OCI-LY1 (cell line): Measurements from ENCODE around the gene PRR14L.
A peak's percentile ranks its signal among the peaks of the same experiment; 100 is the strongest.

Source experiments
- H2AFZ ChIP-seq: fragments of 200-600 bp; sonication (generic), shearing (Covaris generic); 2 replicates; pipeline ENCODE4 v1.6.0; 2014; ENCODE audit warnings: antibody characterized with exemption, mild to moderate bottlenecking, low read length
- H3F3A ChIP-seq: fragments of 200-600 bp; sonication (generic), shearing (Covaris generic); 2 replicates; pipeline ENCODE4 v1.6.0; 2014; ENCODE audit warnings: mild to moderate bottlenecking, antibody characterized with exemption, low read length, moderate library complexity; ENCODE audit not compliant: insufficient read depth
- H3K27ac ChIP-seq: fragments of 200-600 bp; sonication (generic); 2 replicates; pipeline ENCODE4 v1.5.1; 2014; ENCODE audit warnings: low read length, mixed run types, mild to moderate bottlenecking, low read depth; ENCODE audit not compliant: poor library complexity, severe bottlenecking
- H3K27me3 ChIP-seq: fragments of 200-600 bp; sonication (generic); 2 replicates; pipeline ENCODE4 v1.6.0; 2014; ENCODE audit warnings: antibody characterized with exemption, mild to moderate bottlenecking, low read length, moderate library complexity; ENCODE audit not compliant: insufficient read depth
- H3K36me3 ChIP-seq: fragments of 200-600 bp; sonication (generic); 2 replicates; pipeline ENCODE4 v1.6.1; 2014; ENCODE audit warnings: mild to moderate bottlenecking, antibody characterized with exemption, low read length, moderate library complexity, mixed read lengths; ENCODE audit not compliant: insufficient read depth
- H3K4me1 ChIP-seq: fragments of 200-600 bp; sonication (generic); 2 replicates; pipeline ENCODE4 v1.5.1; 2014; ENCODE audit warnings: mild to moderate bottlenecking, low read length, moderate library complexity; ENCODE audit not compliant: insufficient read depth, severe bottlenecking
- H3K4me2 ChIP-seq: fragments of 200-600 bp; sonication (generic), shearing (Covaris generic); 2 replicates; pipeline ENCODE4 v1.6.1; 2014; ENCODE audit warnings: low read length
- H3K4me3 ChIP-seq: fragments of 200-600 bp; sonication (generic); 2 replicates; pipeline ENCODE4 v1.5.1; 2014; ENCODE audit warnings: low read length, low read depth, mild to moderate bottlenecking, mixed read lengths; ENCODE audit not compliant: poor library complexity, severe bottlenecking
- H3K79me2 ChIP-seq: fragments of 200-600 bp; shearing (Covaris generic); 2 replicates; pipeline ENCODE4 v1.6.1; 2016; ENCODE audit warnings: mixed run types, low read length, mixed read lengths; ENCODE audit not compliant: insufficient read depth
- H3K9ac ChIP-seq: fragments of 200-600 bp; sonication (generic), shearing (Covaris generic); 2 replicates; pipeline ENCODE4 v1.6.1; 2014; ENCODE audit warnings: mild to moderate bottlenecking, low read length, mixed read lengths
- H3K9me2 ChIP-seq: fragments of 200-600 bp; sonication (generic), shearing (Covaris generic); 2 replicates; pipeline ENCODE4 v1.6.1; 2014; ENCODE audit warnings: low read depth, mild to moderate bottlenecking, low read length, mixed read lengths
- H3K9me3 ChIP-seq: fragments of 200-600 bp; shearing (Covaris generic); 2 replicates; pipeline ENCODE4 v1.6.1; 2014; ENCODE audit warnings: low read length, mixed read lengths
- H4K20me1 ChIP-seq: fragments of 200-600 bp; sonication (generic), shearing (Covaris generic); 2 replicates; pipeline ENCODE4 v1.6.0; 2016; ENCODE audit warnings: mild to moderate bottlenecking, low read length; ENCODE audit not compliant: insufficient read depth
- EZH2 ChIP-seq: fragments of 200-600 bp; sonication (generic), shearing (Covaris generic); IDR thresholded peaks from 2 replicates; pipeline ENCODE4 v1.8.0; 2017; ENCODE audit warnings: borderline replicate concordance, mixed run types, mild to moderate bottlenecking, antibody characterized with exemption, low read length, moderate library complexity, mixed read lengths
- TF ChIP-seq, protein P1 (sequence below): fragments of 200-600 bp; sonication (generic), shearing (Covaris generic); IDR thresholded peaks from 2 replicates; pipeline ENCODE4 v1.5.1; 2017; ENCODE audit warnings: mild to moderate bottlenecking, antibody characterized with exemption, low read length, moderate library complexity, mixed read lengths

The PRR14L gene

DNA sequence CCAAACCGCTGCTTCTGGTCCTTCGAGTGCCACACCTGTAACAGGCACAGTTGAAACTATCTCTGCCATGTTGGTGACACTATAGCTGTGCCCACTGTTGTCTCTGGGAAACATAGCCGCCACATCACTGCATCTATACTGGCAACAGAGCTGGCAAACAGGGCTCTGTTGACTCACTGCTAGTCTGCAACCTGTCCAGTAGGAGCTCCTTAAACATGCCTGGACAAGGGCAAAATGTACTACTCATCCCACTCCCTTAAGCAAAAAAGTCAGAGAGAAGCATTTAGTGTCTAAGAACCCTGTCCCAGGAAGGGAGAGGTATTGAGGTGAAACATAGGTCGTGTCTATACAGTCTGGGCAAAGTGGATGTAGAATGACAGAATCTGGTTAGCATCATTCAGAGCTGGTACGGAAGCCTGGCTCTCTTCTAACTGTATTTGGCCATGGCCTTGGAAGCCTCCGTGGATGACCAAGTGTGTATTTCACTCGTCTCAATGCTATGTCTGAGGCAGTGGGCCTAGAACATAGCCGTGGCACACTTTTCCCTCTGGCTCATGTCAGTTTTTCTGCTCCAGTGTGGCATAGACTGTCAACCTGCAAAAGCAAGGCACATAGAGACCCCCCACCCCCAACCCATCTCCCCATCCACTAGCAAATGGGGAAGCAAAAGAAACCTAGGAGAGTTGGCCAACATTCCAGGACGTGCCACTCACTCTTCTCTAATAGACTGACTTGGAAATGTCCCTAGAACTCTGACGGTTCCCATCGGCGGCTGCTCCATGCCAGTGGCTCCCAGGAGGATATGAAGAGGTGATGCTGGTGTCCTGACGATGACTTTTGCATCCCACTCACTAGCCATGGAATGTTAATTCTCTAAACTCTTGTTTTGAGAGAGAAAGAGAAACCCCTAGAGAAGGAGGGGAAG lies 66.5 kb downstream of the PRR14L start:
- H3K9me3 ChIP-seq = no peaks in the 10 kb centered on the region
- H3K36me3 ChIP-seq = peaks cover 54% of the 10 kb centered on the region
- H2AFZ ChIP-seq = no peak overlapping the region
- H3K4me3 ChIP-seq = no peak overlapping the region
- H3K79me2 ChIP-seq = no peaks in the 10 kb centered on the region
- H3K27ac ChIP-seq = no peak overlapping the region
- no peaks in the 10 kb centered on the region for H3K4me1 ChIP-seq
- H3K9ac ChIP-seq = no peak overlapping the region
- H4K20me1 ChIP-seq = no peaks in the 10 kb centered on the region
- H3K4me2 ChIP-seq = no peak overlapping the region
- H3K9me2 ChIP-seq = no peaks in the 10 kb centered on the region
- no peaks in the 10 kb centered on the region for H3K27me3 ChIP-seq
- TF ChIP-seq, protein P1, sequence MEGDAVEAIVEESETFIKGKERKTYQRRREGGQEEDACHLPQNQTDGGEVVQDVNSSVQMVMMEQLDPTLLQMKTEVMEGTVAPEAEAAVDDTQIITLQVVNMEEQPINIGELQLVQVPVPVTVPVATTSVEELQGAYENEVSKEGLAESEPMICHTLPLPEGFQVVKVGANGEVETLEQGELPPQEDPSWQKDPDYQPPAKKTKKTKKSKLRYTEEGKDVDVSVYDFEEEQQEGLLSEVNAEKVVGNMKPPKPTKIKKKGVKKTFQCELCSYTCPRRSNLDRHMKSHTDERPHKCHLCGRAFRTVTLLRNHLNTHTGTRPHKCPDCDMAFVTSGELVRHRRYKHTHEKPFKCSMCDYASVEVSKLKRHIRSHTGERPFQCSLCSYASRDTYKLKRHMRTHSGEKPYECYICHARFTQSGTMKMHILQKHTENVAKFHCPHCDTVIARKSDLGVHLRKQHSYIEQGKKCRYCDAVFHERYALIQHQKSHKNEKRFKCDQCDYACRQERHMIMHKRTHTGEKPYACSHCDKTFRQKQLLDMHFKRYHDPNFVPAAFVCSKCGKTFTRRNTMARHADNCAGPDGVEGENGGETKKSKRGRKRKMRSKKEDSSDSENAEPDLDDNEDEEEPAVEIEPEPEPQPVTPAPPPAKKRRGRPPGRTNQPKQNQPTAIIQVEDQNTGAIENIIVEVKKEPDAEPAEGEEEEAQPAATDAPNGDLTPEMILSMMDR = no peak
- no peak for TF ChIP-seq EZH2
- no peaks in the 10 kb centered on the region for H3F3A ChIP-seq

DNA sequence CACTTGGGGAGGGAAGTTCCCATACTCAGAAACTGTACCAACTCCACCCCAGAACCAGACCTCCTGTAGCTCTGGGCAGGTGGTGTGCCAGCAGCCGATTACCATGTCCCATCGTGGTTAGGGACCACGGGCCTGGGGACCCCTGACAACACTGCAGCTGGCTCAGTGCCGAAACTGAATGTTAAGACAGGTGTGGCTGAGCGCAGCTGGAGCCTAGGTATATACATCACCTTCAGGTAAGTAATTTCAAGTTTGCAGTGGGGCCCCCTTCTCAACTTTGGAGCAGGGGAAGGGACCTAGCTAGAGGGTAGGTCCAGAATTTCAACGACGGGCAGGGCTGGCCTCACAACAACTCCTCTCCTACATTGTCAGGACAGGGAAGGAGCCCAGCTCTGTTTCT lies 67.2 kb downstream of the PRR14L start:
- no peak overlapping the region for H3K4me2 ChIP-seq
- H3K27me3 ChIP-seq = no peaks in the 10 kb centered on the region
- no peak overlapping the region for H3K9ac ChIP-seq
- TF ChIP-seq, protein P1 = no peak
- TF ChIP-seq EZH2 = no peak
- H3K4me3 ChIP-seq = no peak overlapping the region
- H3K9me2 ChIP-seq = no peaks in the 10 kb centered on the region
- H3K9me3 ChIP-seq = no peaks in the 10 kb centered on the region
- H3K27ac ChIP-seq = no peak overlapping the region
- no peaks in the 10 kb centered on the region for H3K4me1 ChIP-seq
- H4K20me1 ChIP-seq = no peaks in the 10 kb centered on the region
- H3F3A ChIP-seq = no peaks in the 10 kb centered on the region
- H3K36me3 ChIP-seq = peaks cover 48% of the 10 kb centered on the region
- H3K79me2 ChIP-seq = no peaks in the 10 kb centered on the region
- no peak overlapping the region for H2AFZ ChIP-seq

DNA sequence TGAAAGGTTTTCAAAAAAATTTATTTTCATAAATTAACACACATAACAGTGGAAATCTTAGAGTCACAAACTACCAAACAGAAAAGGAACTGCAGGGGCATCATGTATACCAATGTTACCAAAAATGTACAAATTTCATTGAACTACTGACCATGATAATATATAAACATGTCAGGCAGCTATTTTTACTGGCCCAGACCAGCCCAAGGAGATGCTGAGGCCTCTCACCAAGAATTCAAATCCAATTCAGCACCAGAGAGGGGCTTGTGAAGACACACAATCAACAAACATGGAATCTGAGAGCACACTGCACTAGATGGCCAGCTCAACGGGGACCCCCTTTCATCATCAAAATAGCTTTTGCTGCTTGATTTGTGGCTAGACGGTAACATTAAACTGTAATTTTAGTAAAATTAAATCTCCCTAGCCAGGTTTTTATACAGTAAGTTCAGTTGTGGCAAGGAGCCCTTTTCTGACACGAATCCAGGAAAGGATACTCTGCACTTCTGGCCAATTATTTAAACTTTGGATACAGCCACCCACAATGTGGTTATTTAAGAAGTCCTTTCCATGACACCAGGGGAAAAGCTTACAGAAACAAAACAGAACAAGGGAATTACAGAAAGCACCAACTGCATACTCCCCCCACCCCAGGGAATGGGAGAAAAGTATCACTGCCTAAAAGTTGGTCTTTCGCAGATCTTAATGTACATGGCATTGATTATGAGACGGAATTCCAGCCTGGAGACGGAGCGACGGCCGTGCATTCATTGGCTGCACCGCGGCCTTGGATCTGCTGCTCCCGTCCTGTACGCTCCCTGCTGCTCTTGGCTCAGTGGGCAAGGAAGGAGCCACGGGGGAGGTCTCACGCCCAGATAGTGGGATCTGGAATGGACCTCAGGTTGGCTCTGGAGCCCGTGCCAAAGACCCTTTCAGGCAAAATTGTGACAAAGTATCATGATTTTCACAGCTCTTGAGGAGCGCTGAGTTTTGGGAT lies 68.3 kb downstream of the PRR14L start:
- no peaks in the 10 kb centered on the region for H3K79me2 ChIP-seq
- H3K27ac ChIP-seq = peak overlapping the region; percentile 52
- no peak overlapping the region for H2AFZ ChIP-seq
- H3K9me3 ChIP-seq = no peaks in the 10 kb centered on the region
- no peaks in the 10 kb centered on the region for H3K9me2 ChIP-seq
- H3K4me3 ChIP-seq = no peak overlapping the region
- H3K4me1 ChIP-seq = peaks cover 5% of the 10 kb centered on the region
- TF ChIP-seq EZH2 = no peak
- TF ChIP-seq, protein P1 = no peak
- H3K9ac ChIP-seq = no peak overlapping the region
- H3K4me2 ChIP-seq = no peak overlapping the region
- H3K36me3 ChIP-seq = peaks cover 38% of the 10 kb centered on the region; the same call in 1 of the 2 replicates
- H3K27me3 ChIP-seq = no peaks in the 10 kb centered on the region
- H4K20me1 ChIP-seq = no peaks in the 10 kb centered on the region
- H3F3A ChIP-seq = no peaks in the 10 kb centered on the region
